Measurements from ENCODE around the gene ZNF512.

The ZNF512 gene

DNA sequence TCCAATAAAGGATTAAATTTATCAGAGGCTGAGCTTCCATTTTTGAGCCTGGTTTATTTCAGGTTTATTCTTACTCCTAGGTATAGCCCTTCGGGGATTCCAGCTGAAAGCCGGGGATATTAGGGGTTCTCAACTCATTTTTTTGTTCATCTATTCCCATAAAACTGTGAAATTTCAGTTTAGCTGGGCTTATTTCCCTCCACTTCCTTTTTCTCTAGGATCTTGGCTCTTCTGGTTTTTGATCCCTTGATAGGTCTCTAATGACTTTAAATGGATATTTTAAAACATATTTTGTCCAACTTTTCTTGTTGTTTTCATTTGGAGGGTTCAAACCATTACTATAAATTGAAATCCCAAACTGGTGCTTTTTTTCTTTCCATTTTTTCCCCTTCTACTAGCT is 23.6 kb upstream of the ZNF512 start:
- H2AFZ ChIP-seq (ENCODE audit: low read depth), result no peak overlapping the region
- H3K4me2 ChIP-seq, result no peak overlapping the region
- no peaks in the 10 kb centered on the region for H3K79me2 ChIP-seq (ENCODE audit: insufficient read depth, low read depth)
- H3K4me1 ChIP-seq (ENCODE audit: low read depth, poor library complexity, severe bottlenecking), result no peaks in the 10 kb centered on the region
- H3K27me3 ChIP-seq (ENCODE audit: insufficient read depth, low read depth), result no peaks in the 10 kb centered on the region
- H3K4me3 ChIP-seq (IDR thresholded peaks at IDR 0.05; ENCODE audit: insufficient read depth, low read depth, low read length), result no peak overlapping the region
- H4K20me1 ChIP-seq (ENCODE audit: insufficient read depth), result no peaks in the 10 kb centered on the region
- TF ChIP-seq, protein P1, sequence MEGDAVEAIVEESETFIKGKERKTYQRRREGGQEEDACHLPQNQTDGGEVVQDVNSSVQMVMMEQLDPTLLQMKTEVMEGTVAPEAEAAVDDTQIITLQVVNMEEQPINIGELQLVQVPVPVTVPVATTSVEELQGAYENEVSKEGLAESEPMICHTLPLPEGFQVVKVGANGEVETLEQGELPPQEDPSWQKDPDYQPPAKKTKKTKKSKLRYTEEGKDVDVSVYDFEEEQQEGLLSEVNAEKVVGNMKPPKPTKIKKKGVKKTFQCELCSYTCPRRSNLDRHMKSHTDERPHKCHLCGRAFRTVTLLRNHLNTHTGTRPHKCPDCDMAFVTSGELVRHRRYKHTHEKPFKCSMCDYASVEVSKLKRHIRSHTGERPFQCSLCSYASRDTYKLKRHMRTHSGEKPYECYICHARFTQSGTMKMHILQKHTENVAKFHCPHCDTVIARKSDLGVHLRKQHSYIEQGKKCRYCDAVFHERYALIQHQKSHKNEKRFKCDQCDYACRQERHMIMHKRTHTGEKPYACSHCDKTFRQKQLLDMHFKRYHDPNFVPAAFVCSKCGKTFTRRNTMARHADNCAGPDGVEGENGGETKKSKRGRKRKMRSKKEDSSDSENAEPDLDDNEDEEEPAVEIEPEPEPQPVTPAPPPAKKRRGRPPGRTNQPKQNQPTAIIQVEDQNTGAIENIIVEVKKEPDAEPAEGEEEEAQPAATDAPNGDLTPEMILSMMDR (conservative IDR thresholded peaks at IDR 0.05; ENCODE audit: low read depth, low read length), result no peak
- no peak overlapping the region for H3K9ac ChIP-seq
- no peaks in the 10 kb centered on the region for H3K36me3 ChIP-seq (ENCODE audit: insufficient read depth)
- H3K27ac ChIP-seq, result no peak overlapping the region

- H3K36me3 ChIP-seq (ENCODE audit: insufficient read depth), result no peaks in the 10 kb centered on the region
- no peak overlapping the region for H2AFZ ChIP-seq (ENCODE audit: low read depth)
- no peak overlapping the region for H3K4me2 ChIP-seq
- TF ChIP-seq, protein P1 (conservative IDR thresholded peaks at IDR 0.05; ENCODE audit: low read depth, low read length), result no peak
- no peak overlapping the region for H3K4me3 ChIP-seq (IDR thresholded peaks at IDR 0.05; ENCODE audit: insufficient read depth, low read depth, low read length)
- no peak overlapping the region for H3K9ac ChIP-seq
- no peak overlapping the region for H3K27ac ChIP-seq
- H4K20me1 ChIP-seq (ENCODE audit: insufficient read depth), result no peaks in the 10 kb centered on the region
- no peaks in the 10 kb centered on the region for H3K4me1 ChIP-seq (ENCODE audit: low read depth, poor library complexity, severe bottlenecking)
- no peaks in the 10 kb centered on the region for H3K79me2 ChIP-seq (ENCODE audit: insufficient read depth, low read depth)
- H3K27me3 ChIP-seq (ENCODE audit: insufficient read depth, low read depth), result no peaks in the 10 kb centered on the region
Observed at GRCh38 chr2:27561060-27561459, 21.8 kb upstream of the ZNF512 start.

DNA sequence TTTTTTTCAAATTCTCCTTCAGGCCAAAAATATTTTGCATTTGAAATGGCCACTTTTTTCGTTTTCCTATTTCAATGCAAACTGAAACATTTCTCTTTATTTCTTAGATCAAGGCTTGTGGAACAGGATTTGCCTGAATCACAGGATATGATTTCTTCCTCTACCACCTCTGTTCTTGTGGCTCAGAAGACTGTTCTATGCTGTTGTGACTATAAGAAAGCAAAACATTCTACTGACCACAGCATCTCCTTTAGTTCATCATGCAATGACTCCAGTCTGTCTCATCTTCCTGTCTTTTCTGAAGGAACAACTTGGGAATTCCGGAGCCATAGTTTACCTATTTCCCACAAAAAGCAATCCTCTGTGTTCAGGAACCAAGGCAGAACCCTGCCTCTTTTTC is 16.2 kb upstream of the ZNF512 start:
- Histone ChIP-seq H3K4me1 (ENCODE audit: low read depth, poor library complexity, severe bottlenecking) (peaks cover 34% of the 10 kb centered on the region), H3K36me3 (ENCODE audit: insufficient read depth) (no peaks in the 10 kb centered on the region)

GRCh38 chr2:27569398-27569797 is 13.4 kb upstream of the ZNF512 start:
- Histone ChIP-seq H3K4me1 (ENCODE audit: low read depth, poor library complexity, severe bottlenecking) (peaks cover 62% of the 10 kb centered on the region), H3K79me2 (ENCODE audit: insufficient read depth, low read depth) (no peaks in the 10 kb centered on the region), H3K27ac (no peak overlapping the region), H2AFZ (ENCODE audit: low read depth) (no peak overlapping the region), H3K36me3 (ENCODE audit: insufficient read depth) (no peaks in the 10 kb centered on the region), H3K27me3 (ENCODE audit: insufficient read depth, low read depth) (no peaks in the 10 kb centered on the region), H4K20me1 (ENCODE audit: insufficient read depth) (no peaks in the 10 kb centered on the region), H3K4me2 (peak overlapping the region; percentile 81), H3K9ac (no peak overlapping the region), H3K4me3 (IDR thresholded peaks at IDR 0.05; ENCODE audit: insufficient read depth, low read depth, low read length) (no peak overlapping the region)
- TF ChIP-seq, protein P1 (conservative IDR thresholded peaks at IDR 0.05; ENCODE audit: low read depth, low read length), result no peak

More for the DNA sequence above, 16.2 kb upstream of the ZNF512 start:
- H3K9ac ChIP-seq, result no peak overlapping the region
- H3K4me2 ChIP-seq, result no peak overlapping the region
- H3K27ac ChIP-seq, result no peak overlapping the region
- no peaks in the 10 kb centered on the region for H3K27me3 ChIP-seq (ENCODE audit: insufficient read depth, low read depth)
- no peak overlapping the region for H2AFZ ChIP-seq (ENCODE audit: low read depth)
- H3K79me2 ChIP-seq (ENCODE audit: insufficient read depth, low read depth), result no peaks in the 10 kb centered on the region
- TF ChIP-seq, protein P1 (conservative IDR thresholded peaks at IDR 0.05; ENCODE audit: low read depth, low read length), result no peak
- no peak overlapping the region for H3K4me3 ChIP-seq (IDR thresholded peaks at IDR 0.05; ENCODE audit: insufficient read depth, low read depth, low read length)
- no peaks in the 10 kb centered on the region for H4K20me1 ChIP-seq (ENCODE audit: insufficient read depth)
